Measurements from ENCODE around the gene CALCOCO1.
A peak's percentile ranks its signal among the peaks of the same experiment; 100 is the strongest.

Gene CALCOCO1

DNA sequence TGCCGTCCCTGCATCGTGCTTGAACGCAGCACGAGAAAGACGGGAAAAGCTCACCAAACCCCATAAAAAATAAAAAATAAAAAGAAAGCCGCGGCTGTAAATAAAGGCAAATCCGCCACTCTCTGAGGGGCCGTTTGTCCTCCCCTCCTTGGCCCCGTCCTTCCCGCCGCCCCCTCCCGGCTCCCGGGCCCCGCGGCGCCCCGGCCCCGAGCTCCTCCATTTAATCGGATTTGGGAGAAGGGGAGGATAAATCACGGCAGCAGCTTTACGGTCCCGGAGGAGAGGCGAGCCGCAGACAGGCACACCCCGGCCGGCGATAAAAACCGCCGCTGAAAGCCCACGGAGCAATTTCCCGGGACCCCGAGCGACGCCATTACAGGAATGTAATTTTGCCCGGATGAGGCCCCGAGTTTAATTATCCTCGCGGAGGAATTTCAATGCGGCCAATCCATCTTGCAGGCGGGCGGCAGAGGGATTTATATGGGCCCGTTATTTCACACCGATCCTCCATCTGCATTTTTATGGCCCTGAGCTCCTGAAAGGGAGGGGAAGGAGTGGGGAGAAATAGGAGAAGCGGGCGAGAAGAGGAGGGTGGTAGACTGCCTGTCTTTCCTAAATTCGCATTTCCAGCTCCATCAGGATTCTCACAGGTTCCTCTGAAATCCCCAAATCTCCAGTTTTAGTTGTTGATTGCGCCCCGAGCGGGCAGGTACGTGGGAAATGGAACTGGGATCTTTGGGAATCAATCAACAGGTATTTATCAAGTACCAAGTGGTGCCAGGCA lies 50.0 kb downstream of the CALCOCO1 start:
- TF ChIP-seq, protein P1, sequence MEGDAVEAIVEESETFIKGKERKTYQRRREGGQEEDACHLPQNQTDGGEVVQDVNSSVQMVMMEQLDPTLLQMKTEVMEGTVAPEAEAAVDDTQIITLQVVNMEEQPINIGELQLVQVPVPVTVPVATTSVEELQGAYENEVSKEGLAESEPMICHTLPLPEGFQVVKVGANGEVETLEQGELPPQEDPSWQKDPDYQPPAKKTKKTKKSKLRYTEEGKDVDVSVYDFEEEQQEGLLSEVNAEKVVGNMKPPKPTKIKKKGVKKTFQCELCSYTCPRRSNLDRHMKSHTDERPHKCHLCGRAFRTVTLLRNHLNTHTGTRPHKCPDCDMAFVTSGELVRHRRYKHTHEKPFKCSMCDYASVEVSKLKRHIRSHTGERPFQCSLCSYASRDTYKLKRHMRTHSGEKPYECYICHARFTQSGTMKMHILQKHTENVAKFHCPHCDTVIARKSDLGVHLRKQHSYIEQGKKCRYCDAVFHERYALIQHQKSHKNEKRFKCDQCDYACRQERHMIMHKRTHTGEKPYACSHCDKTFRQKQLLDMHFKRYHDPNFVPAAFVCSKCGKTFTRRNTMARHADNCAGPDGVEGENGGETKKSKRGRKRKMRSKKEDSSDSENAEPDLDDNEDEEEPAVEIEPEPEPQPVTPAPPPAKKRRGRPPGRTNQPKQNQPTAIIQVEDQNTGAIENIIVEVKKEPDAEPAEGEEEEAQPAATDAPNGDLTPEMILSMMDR (conservative IDR thresholded peaks at IDR 0.05; ENCODE audit: low read depth, low read length): no peak
- DNase-seq (ENCODE audit: low read depth): no peak
- peak overlapping the region; percentile 34 for H3K4me3 ChIP-seq (ENCODE audit: low read length)

DNA sequence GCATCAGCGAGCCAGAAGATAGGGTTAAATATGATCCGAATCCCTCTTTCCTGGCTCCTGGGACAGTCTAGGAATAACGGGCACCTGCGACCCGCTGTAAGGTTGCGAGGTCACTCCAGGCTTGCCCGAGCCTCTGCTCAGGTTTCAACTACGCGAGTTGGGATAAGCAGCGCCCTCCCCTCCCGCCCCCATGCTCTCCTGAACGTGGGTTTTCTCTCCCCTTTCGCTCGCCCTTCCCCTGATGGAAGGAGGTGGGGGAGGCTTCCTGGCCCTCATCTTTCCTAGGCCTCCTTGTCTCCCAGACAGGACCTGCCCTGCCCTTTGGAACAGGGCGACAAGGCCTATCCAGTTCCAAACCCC lies 50.6 kb downstream of the CALCOCO1 start:
- H3K4me3 ChIP-seq (ENCODE audit: low read length): peak overlapping the region; percentile 29
- no peak for DNase-seq (ENCODE audit: low read depth)
- TF ChIP-seq, protein P1 (conservative IDR thresholded peaks at IDR 0.05; ENCODE audit: low read depth, low read length): no peak

DNA sequence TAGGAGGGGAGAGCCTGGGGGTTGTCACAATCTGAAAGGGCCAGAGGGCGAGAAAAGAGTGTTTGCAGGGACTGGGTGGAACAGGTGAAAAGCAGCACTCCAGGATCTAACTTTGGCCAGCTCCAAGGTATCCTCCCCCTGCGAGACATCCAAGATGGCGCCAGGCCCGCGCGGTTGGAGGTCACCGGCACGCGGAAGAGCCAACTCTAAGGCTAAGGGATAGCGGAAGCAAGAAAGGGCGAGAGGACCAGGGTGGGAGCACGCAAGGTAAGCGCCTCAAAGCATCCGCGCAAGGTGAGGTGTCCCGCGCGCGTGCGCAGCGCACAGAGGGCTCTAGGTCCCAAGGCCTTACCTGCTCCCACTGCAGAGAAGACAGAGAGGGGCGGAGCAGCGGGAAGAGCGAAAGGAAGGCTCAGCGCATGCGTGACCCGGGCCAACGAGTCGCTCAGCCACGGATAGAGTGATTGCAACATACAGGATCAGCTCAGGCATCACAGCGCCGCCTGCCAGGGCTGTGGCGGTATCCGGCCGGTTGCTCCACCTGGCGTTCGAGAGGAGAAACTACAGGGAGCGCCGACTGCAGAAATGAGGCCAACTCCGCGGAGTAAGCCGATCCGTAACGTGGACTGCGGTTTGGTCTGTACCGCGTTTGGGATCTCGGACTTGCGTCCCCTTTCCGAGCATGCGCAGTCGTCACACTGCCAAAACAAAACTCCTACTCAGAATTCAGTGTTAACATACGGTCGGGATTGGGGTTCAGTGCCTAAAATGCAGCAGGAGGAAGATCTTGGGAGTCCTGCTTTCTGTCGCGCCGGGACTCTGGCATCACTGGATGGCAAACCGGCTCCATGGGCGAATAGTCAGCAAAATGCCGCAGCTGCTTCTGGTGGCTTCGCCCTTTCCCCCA lies 51.3 kb downstream of the CALCOCO1 start, which contains the start of gene ATP5MC2:
ATP5MC2 (minus strand) TSS at position 383 of the 907 bp plus-strand sequence. CDS start 3,469 bp downstream, outside the sequence.
- TF ChIP-seq, protein P1 (conservative IDR thresholded peaks at IDR 0.05; ENCODE audit: low read depth, low read length): peak; percentile 98
- peak within 1 kb of the TSS; percentile 89 for H3K4me3 ChIP-seq (ENCODE audit: low read length)
- peak; percentile 92 for DNase-seq (ENCODE audit: low read depth)

DNA sequence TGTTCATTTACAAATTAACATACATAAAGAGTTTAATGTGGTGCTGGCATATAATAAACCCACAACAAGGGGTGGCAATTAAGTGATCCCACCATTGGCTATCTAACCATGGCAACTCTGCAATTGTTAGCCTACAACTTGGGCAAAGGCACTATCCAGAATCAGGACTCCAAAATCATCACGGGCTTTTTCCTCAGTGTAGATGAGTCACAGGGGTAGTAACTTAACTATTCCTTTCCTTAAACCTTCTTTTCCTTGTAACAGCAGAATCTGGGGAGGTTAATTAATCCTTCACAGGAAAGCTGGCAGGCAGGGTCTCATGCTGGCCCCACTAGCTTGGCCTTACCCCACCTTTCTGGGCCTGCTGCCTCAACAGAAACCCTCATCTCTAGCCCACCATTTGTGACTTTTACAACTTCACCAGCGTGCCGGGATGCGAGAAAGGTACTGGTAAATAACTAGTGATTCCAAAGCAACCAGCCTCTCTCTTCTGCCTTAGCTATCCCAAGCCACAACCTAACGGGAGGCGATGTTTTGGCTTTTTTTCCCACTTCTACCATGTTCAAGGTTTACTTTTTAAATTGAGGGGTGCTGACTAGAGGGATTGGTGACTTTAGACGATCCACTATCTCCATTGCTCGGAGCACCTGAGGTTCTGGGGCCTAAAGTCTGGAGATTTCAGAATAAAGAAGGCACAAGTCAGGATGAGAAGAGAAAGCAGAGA lies 52.1 kb downstream of the CALCOCO1 start:
- peak overlapping the region; percentile 89 for H3K4me3 ChIP-seq (ENCODE audit: low read length)
- TF ChIP-seq, protein P1 (conservative IDR thresholded peaks at IDR 0.05; ENCODE audit: low read depth, low read length): no peak
- DNase-seq (ENCODE audit: low read depth): no peak

DNA sequence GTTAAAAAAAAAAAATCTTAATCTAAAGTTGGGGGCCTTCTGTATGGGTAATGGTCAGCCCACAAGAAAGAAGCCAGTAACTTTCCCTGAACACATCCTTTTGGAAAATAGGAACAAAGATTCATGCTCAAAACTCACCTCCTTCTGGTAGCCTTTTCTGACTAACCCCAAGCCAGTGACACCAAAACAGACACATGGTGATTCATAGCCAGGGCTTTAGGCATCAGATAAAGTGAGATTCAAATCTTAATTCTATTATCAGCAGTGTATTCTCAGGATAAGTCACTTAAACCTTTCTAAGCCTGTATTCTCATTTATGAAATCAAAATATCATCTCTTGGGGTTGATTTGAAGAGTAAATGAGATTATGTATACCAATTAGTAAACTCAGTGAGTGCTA lies 56.3 kb downstream of the CALCOCO1 start:
- no peak for DNase-seq (ENCODE audit: low read depth)
- H3K4me3 ChIP-seq (ENCODE audit: low read length): no peak overlapping the region
- TF ChIP-seq, protein P1 (conservative IDR thresholded peaks at IDR 0.05; ENCODE audit: low read depth, low read length): no peak

DNA sequence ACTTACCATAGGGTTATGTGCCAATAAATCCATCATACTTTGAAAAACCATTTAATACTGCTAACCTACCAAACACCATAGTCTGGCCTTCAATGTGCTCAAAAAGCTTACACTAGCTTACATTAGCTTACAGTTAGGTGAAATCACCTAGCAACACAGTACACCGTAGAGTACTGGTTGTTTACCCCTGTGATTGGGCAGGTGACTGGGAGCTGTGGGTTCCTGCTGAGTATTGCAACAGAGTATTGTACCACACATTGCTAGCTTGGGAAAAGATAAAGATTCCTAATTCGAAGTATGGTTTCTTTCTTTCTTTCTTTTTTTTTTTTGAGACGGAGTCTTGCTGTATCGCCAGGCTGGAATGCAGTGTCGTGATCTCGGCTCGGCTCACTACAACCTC lies 56.9 kb downstream of the CALCOCO1 start:
- DNase-seq (ENCODE audit: low read depth): no peak
- TF ChIP-seq, protein P1 (conservative IDR thresholded peaks at IDR 0.05; ENCODE audit: low read depth, low read length): no peak
- no peak overlapping the region for H3K4me3 ChIP-seq (ENCODE audit: low read length)
